ENCODE measurements around the gene GRAP2. TPM values are rescaled to one million over a fixed set of nuclear protein-coding genes. Genes with fewer than 3 reads are reported as not detected.
A peak's percentile ranks its signal among the peaks of the same experiment; 100 is the strongest.

The GRAP2 gene
- total RNA-seq, 3 donors from 2014 or later (not counting 1 experiment from before 2014, with no cell fraction given) = 65.1 to 97.3 (median 92.2) TPM

DNA sequence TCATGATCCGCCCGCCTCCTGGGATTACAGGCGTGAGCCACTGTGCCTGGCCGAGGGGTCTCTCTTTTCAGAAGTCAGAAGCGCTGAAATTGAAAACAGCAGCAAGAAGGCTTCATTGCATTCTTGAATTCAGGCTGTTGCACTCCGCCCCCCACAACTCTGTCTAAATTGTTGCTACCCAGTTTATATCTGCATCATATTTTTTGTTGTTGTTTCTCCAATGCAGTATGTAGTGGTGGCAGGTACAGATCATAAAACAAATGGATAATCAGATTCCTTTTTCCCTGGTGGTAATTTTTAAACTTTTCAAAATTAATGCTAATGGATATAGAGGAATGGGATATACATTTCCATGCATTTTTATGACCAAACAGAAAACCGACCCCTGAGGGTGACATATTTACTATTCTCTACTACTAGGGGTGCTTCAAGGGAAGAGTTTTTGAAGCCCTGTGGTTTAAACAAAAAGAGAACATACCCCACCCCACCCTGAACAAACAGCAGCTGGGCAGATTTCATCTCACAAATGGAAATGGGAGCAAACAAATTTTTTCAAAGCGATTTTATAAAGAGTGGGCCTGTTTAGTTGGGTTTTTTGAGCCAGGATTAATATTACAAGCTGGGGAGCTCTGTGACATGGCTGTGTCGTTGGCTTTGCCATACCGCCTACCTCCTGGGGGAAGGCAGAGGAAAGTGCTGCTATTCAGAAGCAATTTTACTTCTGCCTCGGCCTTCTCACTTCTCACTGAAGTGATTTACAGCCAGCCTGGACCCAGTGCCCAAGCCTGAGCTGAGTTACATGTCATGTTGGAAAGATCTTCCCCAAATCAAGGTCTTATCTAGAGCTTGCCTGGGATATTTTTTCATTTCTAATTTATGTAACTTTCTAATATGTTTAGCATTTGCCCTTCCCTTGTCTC, 43.3 kb downstream of the GRAP2 start:
- H3K27me3 Mint-ChIP-seq (ENCODE audit: low read depth in 2 of 2) = no peaks in the 10 kb centered on the region
- intact Hi-C loops (cut with micrococcal nuclease) = loop anchor here (5.0 kb wide), 1 partner anchor 322 kb away; no protein-coding TSS in a partner anchor
- H3K4me1 Mint-ChIP-seq = peaks cover 68 to 69% of the 10 kb centered on the region in 2 donors
- Histone ChIP-seq H3K4me1 (ENCODE audit: control insufficient read depth, insufficient read depth, low read length) (peaks cover 31% of the 10 kb centered on the region), H3K27me3 (ENCODE audit: control insufficient read depth, insufficient read depth, low read length) (no peaks in the 10 kb centered on the region), H3K4me3 (ENCODE audit: low read length) (no peak overlapping the region), H3K9me3 (ENCODE audit: control insufficient read depth, insufficient read depth, low read length) (no peaks in the 10 kb centered on the region), H3K36me3 (ENCODE audit: control insufficient read depth, insufficient read depth, low read length) (peaks cover 11% of the 10 kb centered on the region), H3K27ac (ENCODE audit: low read length) (no peak overlapping the region)
- no peak overlapping the region for H3K4me3 Mint-ChIP-seq
- no peaks in the 10 kb centered on the region for H3K36me3 Mint-ChIP-seq
- TF ChIP-seq, protein P1, sequence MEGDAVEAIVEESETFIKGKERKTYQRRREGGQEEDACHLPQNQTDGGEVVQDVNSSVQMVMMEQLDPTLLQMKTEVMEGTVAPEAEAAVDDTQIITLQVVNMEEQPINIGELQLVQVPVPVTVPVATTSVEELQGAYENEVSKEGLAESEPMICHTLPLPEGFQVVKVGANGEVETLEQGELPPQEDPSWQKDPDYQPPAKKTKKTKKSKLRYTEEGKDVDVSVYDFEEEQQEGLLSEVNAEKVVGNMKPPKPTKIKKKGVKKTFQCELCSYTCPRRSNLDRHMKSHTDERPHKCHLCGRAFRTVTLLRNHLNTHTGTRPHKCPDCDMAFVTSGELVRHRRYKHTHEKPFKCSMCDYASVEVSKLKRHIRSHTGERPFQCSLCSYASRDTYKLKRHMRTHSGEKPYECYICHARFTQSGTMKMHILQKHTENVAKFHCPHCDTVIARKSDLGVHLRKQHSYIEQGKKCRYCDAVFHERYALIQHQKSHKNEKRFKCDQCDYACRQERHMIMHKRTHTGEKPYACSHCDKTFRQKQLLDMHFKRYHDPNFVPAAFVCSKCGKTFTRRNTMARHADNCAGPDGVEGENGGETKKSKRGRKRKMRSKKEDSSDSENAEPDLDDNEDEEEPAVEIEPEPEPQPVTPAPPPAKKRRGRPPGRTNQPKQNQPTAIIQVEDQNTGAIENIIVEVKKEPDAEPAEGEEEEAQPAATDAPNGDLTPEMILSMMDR (IDR thresholded peaks at IDR 0.05) = no peak
- WGBS (ENCODE audit: insufficient coverage) = 87% methylated on average over 10 of the region's 11 CpGs
- H3K27ac Mint-ChIP-seq = peak overlapping the region; percentile 35 to 58
- ATAC-seq (no peak), DNase-seq (no peak)
- no peaks in the 10 kb centered on the region for H3K9me3 Mint-ChIP-seq

DNA sequence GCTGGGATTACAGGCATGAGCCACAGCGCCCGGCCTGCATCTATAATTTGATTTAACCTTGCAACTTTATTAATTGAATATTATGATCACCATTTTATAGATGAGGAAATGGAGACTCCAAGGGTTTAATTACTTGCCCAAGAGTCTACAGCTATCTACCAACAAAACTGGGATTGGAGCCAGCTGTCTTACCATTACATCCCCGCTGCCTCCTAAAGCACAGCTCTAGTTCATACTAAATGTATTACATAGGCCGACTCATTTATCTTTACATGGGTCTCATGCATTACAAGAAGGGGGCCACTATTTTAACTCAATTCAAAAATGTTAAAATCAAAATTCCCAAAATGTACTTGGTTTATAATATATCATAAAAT, 45.2 kb downstream of the GRAP2 start:
- peaks cover 17% of the 10 kb centered on the region for H3K36me3 ChIP-seq (ENCODE audit: control insufficient read depth, insufficient read depth, low read length)
- TF ChIP-seq, protein P1 (IDR thresholded peaks at IDR 0.05) = no peak
- peaks cover 70% of the 10 kb centered on the region in 2 donors for H3K4me1 Mint-ChIP-seq
- H3K4me1 ChIP-seq (ENCODE audit: control insufficient read depth, insufficient read depth, low read length) = peaks cover 37% of the 10 kb centered on the region
- H3K27ac ChIP-seq (ENCODE audit: low read length) = no peak overlapping the region
- no peak for ATAC-seq
- no peak for DNase-seq
- H3K4me3 Mint-ChIP-seq = no peak overlapping the region
- H3K9me3 Mint-ChIP-seq = no peaks in the 10 kb centered on the region
- H3K4me3 ChIP-seq (ENCODE audit: low read length) = no peak overlapping the region
- no peaks in the 10 kb centered on the region for H3K27me3 ChIP-seq (ENCODE audit: control insufficient read depth, insufficient read depth, low read length)
- no peak overlapping the region for H3K27ac Mint-ChIP-seq
- no peaks in the 10 kb centered on the region for H3K9me3 ChIP-seq (ENCODE audit: control insufficient read depth, insufficient read depth, low read length)
- intact Hi-C loops (cut with micrococcal nuclease) = no loop called here
- peaks cover 3% of the 10 kb centered on the region for H3K36me3 Mint-ChIP-seq
- WGBS (ENCODE audit: insufficient coverage) = 100% methylated on average over 3 of the region's 4 CpGs
- no peaks in the 10 kb centered on the region for H3K27me3 Mint-ChIP-seq (ENCODE audit: low read depth in 2 of 2)

DNA sequence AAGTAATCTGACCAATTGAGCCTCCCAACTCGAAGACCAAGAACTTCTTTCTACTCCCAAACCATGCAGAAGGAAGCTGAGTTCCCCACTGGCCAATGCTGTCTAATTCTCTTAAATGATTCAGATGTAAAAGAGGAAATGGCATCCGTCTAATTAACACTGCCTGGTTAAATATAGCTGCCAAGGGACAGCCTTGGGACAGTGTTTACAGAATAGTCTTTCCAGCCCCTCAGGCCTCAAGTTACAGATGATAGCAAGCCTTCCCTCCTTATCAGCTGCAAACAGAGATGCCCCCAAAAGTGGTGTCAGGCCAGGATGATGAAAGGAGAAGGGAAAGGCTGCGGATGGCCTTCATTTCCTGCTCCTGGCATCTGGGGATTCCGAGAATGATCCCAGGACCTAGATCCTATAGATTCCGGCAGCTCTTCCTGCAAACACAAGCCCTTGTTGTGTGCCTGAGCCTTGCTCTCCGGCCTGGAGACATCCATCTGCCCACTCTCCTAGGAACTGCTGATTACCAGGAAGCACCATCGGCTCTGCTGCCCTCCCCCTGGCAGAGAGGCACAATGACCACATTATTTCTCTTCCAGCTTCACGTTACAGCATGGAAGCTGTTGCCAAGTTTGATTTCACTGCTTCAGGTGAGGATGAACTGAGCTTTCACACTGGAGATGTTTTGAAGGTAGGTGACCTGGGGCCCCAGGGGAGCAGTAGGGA, 45.8 kb downstream of the GRAP2 start:
- no peaks in the 10 kb centered on the region for H3K27me3 Mint-ChIP-seq (ENCODE audit: low read depth in 2 of 2)
- DNase-seq (no peak), ATAC-seq (no peak)
- no peak overlapping the region for H3K4me3 Mint-ChIP-seq
- intact Hi-C loops (cut with micrococcal nuclease) = no loop called here
- WGBS (ENCODE audit: insufficient coverage) = 79% methylated on average over 8 of the region's 8 CpGs
- Histone ChIP-seq H3K27ac (ENCODE audit: low read length) (no peak overlapping the region), H3K4me1 (ENCODE audit: control insufficient read depth, insufficient read depth, low read length) (peaks cover 40% of the 10 kb centered on the region), H3K27me3 (ENCODE audit: control insufficient read depth, insufficient read depth, low read length) (no peaks in the 10 kb centered on the region), H3K36me3 (ENCODE audit: control insufficient read depth, insufficient read depth, low read length) (peaks cover 20% of the 10 kb centered on the region), H3K4me3 (ENCODE audit: low read length) (no peak overlapping the region), H3K9me3 (ENCODE audit: control insufficient read depth, insufficient read depth, low read length) (no peaks in the 10 kb centered on the region)
- H3K9me3 Mint-ChIP-seq = no peaks in the 10 kb centered on the region
- H3K36me3 Mint-ChIP-seq = peaks cover 8% of the 10 kb centered on the region
- peaks cover 75% of the 10 kb centered on the region in 2 donors for H3K4me1 Mint-ChIP-seq
- TF ChIP-seq, protein P1 (IDR thresholded peaks at IDR 0.05) = no peak
- no peak overlapping the region for H3K27ac Mint-ChIP-seq

Measured in natural killer cell (primary cell).